Mucosa of rectum (tissue), 2 donors: Measurements from ENCODE around the gene PDE4D.

Experiments used
- H3K27ac ChIP-seq, 2 donors: one replicate each; pipeline ENCODE4 v1.7.0; 2013; ENCODE audit warnings: inconsistent platforms in 2 of 2, low read depth in 2 of 2, low read length in 2 of 2
- H3K27me3 ChIP-seq, 2 donors: one replicate each; pipeline ENCODE4 v1.7.0; 2013; ENCODE audit warnings: low read length in 2 of 2; ENCODE audit not compliant: control insufficient read depth in 2 of 2, insufficient read depth in 2 of 2
- H3K36me3 ChIP-seq, 2 donors: one replicate each; pipeline ENCODE4 v1.7.0; 2013; ENCODE audit warnings: low read length in 2 of 2; ENCODE audit not compliant: control insufficient read depth in 2 of 2, insufficient read depth in 2 of 2
- H3K4me1 ChIP-seq, 2 donors: one replicate each; pipeline ENCODE4 v1.7.0; 2013; ENCODE audit warnings: low read length in 2 of 2, mild to moderate bottlenecking in 1 of 2; ENCODE audit not compliant: control insufficient read depth in 2 of 2, insufficient read depth in 2 of 2
- H3K4me3 ChIP-seq, 2 donors: one replicate each; pipeline ENCODE4 v1.7.0; 2013; ENCODE audit warnings: low read length in 2 of 2
- H3K9ac ChIP-seq, 2 donors: one replicate each; pipeline ENCODE4 v1.7.0; 2013; ENCODE audit warnings: low read length in 2 of 2, low read depth in 1 of 2, mild to moderate bottlenecking in 1 of 2
- H3K9me3 ChIP-seq, 2 donors: one replicate each; pipeline ENCODE4 v1.7.0; 2013; ENCODE audit warnings: low read length in 2 of 2; ENCODE audit not compliant: control insufficient read depth in 2 of 2
- donor health status: healthy.
- donor health status: Normal muscosa, but diverticular disease.

The PDE4D gene

GRCh38 chr5:59021837-59022514 is 871.5 kb downstream of the PDE4D start:
- no peak overlapping the region for H3K4me3 ChIP-seq
- H3K27ac ChIP-seq = peak overlapping the region in 1 of 2 donors; percentile 21
- no peaks in the 10 kb centered on the region for H3K27me3 ChIP-seq
- H3K4me1 ChIP-seq = peaks cover 0 to 13% of the 10 kb centered on the region in 2 donors
- no peaks in the 10 kb centered on the region for H3K9me3 ChIP-seq
- no peak overlapping the region for H3K9ac ChIP-seq
- H3K36me3 ChIP-seq = no peaks in the 10 kb centered on the region

DNA sequence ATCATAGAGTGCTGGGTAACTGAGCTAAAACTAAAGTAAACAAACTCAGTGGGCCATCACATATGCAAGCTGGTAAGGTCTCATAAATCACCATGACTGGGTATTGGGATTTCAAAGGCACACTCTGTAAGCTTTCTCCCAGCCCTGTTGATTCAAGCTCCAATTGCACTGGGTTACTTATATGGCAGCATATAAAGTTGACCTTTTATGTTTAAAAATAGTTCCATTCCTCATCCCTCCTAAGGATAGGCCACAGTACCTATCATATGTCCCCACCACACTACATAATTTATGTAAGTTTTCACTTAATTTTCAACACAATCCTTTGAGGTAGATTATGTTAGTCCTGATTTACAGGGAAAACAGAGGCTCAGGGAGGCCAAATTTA is 872.2 kb downstream of the PDE4D start:
- Histone ChIP-seq H3K4me1 (peaks cover 0 to 13% of the 10 kb centered on the region in 2 donors), H3K4me3 (no peak overlapping the region), H3K9ac (no peak overlapping the region), H3K9me3 (no peaks in the 10 kb centered on the region), H3K27me3 (no peaks in the 10 kb centered on the region), H3K27ac (peak overlapping the region; percentile 1 to 70), H3K36me3 (no peaks in the 10 kb centered on the region)

DNA sequence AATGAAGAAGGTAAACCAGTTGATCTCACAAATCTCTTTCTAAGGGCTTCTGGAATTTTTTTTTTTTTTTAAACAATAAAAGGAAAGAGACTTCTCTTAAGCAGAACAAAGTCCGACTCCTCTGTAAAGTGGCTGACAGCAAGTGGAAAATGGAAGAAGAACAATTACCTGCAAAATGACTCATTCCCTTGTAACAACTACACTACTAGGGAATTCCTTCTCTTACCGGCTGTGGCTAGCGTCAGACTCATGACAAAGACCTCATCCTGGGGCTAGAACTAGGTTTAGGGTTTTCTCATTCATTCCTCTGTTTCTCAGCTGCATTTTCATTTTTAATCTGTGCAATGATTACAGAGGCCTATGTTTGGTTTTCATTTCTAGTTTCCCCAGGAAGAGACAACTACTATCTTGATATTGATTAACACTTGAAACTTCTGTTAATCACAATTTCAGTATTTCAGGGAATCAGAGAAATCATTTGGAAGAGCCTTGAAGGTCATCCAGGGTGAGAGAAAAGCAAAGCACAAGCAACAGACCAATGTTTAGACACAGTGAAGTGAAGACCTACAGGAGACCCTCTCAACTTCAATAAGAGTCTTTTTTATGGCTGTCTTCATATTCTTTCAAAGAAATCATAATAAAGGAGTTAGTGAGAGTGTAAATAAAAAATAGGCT is 872.8 kb downstream of the PDE4D start:
- Histone ChIP-seq H3K9ac (no peak overlapping the region), H3K4me1 (peaks cover 0 to 13% of the 10 kb centered on the region in 2 donors), H3K27me3 (no peaks in the 10 kb centered on the region), H3K27ac (peak overlapping the region; percentile 1 to 70), H3K4me3 (no peak overlapping the region), H3K36me3 (no peaks in the 10 kb centered on the region), H3K9me3 (no peaks in the 10 kb centered on the region)

DNA sequence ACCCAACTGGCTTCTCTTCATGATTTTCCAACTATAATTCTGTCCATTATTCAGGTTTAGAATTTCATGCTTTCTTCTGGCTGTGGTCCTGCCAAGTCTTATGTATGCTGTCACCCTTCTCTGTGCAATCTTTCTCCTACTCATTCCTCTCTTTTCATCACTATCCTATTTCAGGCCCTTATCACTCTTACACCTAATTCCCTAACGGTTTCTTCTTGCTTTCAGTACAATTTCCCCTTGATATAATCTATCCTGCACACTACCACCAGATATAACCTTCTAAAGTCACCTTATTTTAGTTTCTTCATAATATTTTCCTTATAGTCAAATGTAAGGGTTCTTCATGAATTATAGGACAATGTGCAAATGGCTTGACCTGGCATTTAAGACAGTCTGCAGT is 874.4 kb downstream of the PDE4D start:
- H3K36me3 ChIP-seq = no peaks in the 10 kb centered on the region
- H3K4me1 ChIP-seq = peaks cover 0 to 13% of the 10 kb centered on the region in 2 donors
- no peaks in the 10 kb centered on the region for H3K27me3 ChIP-seq
- no peak overlapping the region for H3K27ac ChIP-seq
- no peak overlapping the region for H3K9ac ChIP-seq
- no peaks in the 10 kb centered on the region for H3K9me3 ChIP-seq
- no peak overlapping the region for H3K4me3 ChIP-seq

DNA sequence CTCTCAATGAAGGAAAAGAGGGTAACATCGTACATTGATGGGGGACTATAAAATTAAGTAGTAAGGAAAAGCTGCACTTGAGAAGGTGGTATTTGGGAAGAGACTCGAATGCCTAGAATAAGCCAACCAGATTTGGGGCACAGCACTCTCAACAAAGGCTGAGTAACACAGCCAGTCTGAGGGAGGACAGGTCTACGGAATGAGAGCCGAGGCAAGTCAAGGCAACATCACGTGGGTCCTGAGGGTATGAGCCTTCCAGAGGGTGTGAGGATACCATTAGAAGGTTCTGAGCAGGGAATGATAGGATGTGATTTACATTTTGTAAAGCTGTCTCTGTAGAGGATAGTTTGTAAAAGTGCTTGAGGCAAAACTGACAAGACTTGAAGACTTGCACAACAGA is 876.6 kb downstream of the PDE4D start:
- Histone ChIP-seq H3K27me3 (no peaks in the 10 kb centered on the region), H3K4me3 (no peak overlapping the region), H3K4me1 (peaks cover 0 to 10% of the 10 kb centered on the region in 2 donors), H3K36me3 (no peaks in the 10 kb centered on the region), H3K9me3 (no peaks in the 10 kb centered on the region), H3K27ac (no peak overlapping the region), H3K9ac (no peak overlapping the region)

DNA sequence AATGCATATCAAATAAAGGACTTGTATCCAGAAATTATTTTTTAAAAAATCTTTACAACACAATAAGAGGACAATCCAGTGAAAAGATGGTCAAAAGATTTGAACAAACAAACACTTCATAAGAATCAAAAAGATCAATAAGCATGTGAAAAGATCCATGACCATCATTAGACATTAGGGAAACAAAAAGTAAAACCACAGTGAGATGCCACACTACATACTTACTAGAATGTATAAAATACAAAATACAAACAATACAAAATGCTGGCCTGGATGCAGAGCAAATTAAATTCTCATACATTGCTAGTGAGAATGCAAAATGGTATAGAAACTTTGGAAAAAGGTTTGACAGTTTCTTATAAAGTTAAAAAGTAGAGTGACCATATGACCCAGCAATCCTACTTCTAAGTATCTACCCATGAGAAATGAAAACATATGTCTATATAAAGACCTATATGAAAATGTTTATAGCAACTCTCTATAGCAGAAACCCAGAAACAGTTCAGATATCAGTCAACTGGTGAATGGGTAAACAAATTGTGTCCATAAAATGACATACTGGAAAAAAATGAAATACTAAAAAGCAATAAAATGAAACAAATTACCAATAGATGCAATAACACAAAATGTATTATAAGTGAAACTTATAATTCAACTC is 884.6 kb downstream of the PDE4D start:
- H3K9me3 ChIP-seq = no peaks in the 10 kb centered on the region
- H3K9ac ChIP-seq = no peak overlapping the region
- H3K27me3 ChIP-seq = no peaks in the 10 kb centered on the region
- no peaks in the 10 kb centered on the region for H3K36me3 ChIP-seq
- H3K4me1 ChIP-seq = no peaks in the 10 kb centered on the region
- H3K27ac ChIP-seq = no peak overlapping the region
- no peak overlapping the region for H3K4me3 ChIP-seq

DNA sequence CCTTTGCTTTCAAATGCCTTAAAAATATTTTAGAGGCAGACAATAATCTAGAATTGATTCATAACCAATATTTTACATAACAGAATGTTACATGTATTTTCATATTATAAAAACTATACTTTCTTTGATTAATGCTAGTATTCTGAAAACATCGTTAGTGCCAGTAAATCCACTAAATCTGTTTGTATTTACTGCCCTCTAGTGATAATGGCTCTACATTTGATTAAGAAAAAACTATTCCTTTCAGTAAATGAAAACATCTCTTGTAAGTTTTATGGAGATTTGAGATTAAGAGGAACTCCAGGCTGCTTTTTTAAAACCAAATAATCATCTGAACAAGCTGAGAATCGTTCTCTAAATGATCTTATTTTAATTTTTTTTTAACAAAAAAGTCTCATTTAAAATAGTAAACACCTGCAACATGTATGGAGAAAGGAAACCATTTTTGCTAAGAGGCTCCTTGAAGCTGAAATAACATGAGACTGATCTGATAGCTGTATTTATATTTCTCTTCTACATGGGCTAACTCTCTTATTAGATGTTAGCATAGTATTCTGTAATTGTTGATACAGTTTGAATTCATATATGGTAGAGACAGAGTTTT is 886.0 kb downstream of the PDE4D start:
- Histone ChIP-seq H3K27ac (no peak overlapping the region), H3K9me3 (no peaks in the 10 kb centered on the region), H3K4me3 (no peak overlapping the region), H3K9ac (no peak overlapping the region), H3K36me3 (no peaks in the 10 kb centered on the region), H3K27me3 (no peaks in the 10 kb centered on the region), H3K4me1 (no peaks in the 10 kb centered on the region)

GRCh38 chr5:59005934-59006701 is 887.4 kb downstream of the PDE4D start:
- H3K9me3 ChIP-seq = no peaks in the 10 kb centered on the region
- H3K36me3 ChIP-seq = no peaks in the 10 kb centered on the region
- H3K9ac ChIP-seq = no peak overlapping the region
- no peaks in the 10 kb centered on the region for H3K4me1 ChIP-seq
- H3K4me3 ChIP-seq = no peak overlapping the region
- no peak overlapping the region for H3K27ac ChIP-seq
- no peaks in the 10 kb centered on the region for H3K27me3 ChIP-seq

DNA sequence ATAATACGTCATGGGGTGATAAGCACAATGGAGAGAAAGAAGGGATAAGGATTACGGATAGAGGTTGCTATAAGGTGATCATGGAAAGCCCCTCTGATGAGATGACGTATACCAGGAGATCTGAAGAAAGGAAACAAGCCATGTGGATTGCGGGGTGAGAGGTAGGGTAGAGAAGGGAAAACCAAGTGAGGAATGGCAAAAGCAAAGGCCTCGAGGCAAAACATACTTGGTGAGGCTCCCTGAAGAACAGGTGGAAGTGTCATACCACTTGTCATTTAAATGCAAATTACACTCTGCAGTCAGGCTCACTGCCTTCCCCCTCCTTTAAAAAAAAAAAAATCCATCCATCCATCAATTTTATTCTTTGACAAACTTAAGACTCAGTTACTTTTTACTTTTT is 889.9 kb downstream of the PDE4D start:
- H3K9me3 ChIP-seq = no peaks in the 10 kb centered on the region
- no peaks in the 10 kb centered on the region for H3K36me3 ChIP-seq
- H3K9ac ChIP-seq = no peak overlapping the region
- H3K27ac ChIP-seq = no peak overlapping the region
- no peaks in the 10 kb centered on the region for H3K4me1 ChIP-seq
- no peaks in the 10 kb centered on the region for H3K27me3 ChIP-seq
- no peak overlapping the region for H3K4me3 ChIP-seq
